Neural progenitor cell (in vitro differentiated cells): ENCODE measurements around the gene IL17RB. TPM values are rescaled to one million over a fixed set of nuclear protein-coding genes. Genes with fewer than 3 reads are reported as not detected.

ENCODE experiments used
- DNase-seq: peaks from one replicate; pipeline ENCODE4 v3.0.0-alpha.2; 2016; ENCODE audit warnings: low spot score
- H2AFZ ChIP-seq: fragments of 200-600 bp; sonication (generic); replicated peaks from 2 replicates; pipeline ENCODE4 v1.6.1; 2016; ENCODE audit warnings: antibody characterized with exemption
- H3F3A ChIP-seq: fragments of 200-600 bp; sonication (generic); 2 replicates; pipeline ENCODE4 v1.6.1; 2016; ENCODE audit warnings: antibody characterized with exemption, low read depth
- H3K27ac ChIP-seq: fragments of 200-600 bp; sonication (generic); 2 replicates; pipeline ENCODE4 v1.5.1; 2016; ENCODE audit warnings: mild to moderate bottlenecking
- H3K27me3 ChIP-seq: fragments of 200-600 bp; sonication (generic); 2 replicates; pipeline ENCODE4 v1.6.1; 2016; ENCODE audit warnings: mild to moderate bottlenecking, moderate library complexity
- H3K36me3 ChIP-seq: fragments of 200-600 bp; sonication (generic); 2 replicates; pipeline ENCODE4 v1.5.1; 2016
- H3K4me1 ChIP-seq: fragments of 200-600 bp; sonication (generic); 2 replicates; pipeline ENCODE4 v1.6.1; 2016; ENCODE audit warnings: mixed run types
- H3K4me2 ChIP-seq: fragments of 200-600 bp; sonication (generic); 2 replicates; pipeline ENCODE4 v1.6.1; 2016
- H3K4me3 ChIP-seq: fragments of 200-600 bp; sonication (generic); 2 replicates; pipeline ENCODE4 v1.5.1; 2016
- H3K79me2 ChIP-seq: fragments of 200-600 bp; sonication (generic); 2 replicates; pipeline ENCODE4 v1.6.1; 2016; ENCODE audit warnings: low read depth
- H3K9ac ChIP-seq: fragments of 200-600 bp; sonication (generic); 2 replicates; pipeline ENCODE4 v1.6.1; 2016
- H3K9me3 ChIP-seq: fragments of 200-600 bp; sonication (generic); 2 replicates; pipeline ENCODE4 v1.5.1; 2016; ENCODE audit warnings: low read depth
- H4K20me1 ChIP-seq: fragments of 200-600 bp; sonication (generic); 2 replicates; pipeline ENCODE4 v1.6.1; 2016; ENCODE audit warnings: low read depth
- H3K27ac Mint-ChIP-seq: 3 replicates; pipeline ENCODE4 v1.8.0; 2021; ENCODE audit warnings: mixed read lengths
- H3K27me3 Mint-ChIP-seq: 2 replicates; pipeline ENCODE4 v1.8.0; 2022; ENCODE audit warnings: low read depth, mild to moderate bottlenecking, inconsistent platforms, moderate library complexity, mixed read lengths; ENCODE audit not compliant: insufficient read depth
- H3K36me3 Mint-ChIP-seq: 3 replicates; pipeline ENCODE4 v1.8.0; 2021; ENCODE audit warnings: mixed read lengths
- H3K4me1 Mint-ChIP-seq: 3 replicates; pipeline ENCODE4 v1.8.0; 2021; ENCODE audit warnings: mixed read lengths
- H3K4me3 Mint-ChIP-seq: 3 replicates; pipeline ENCODE4 v1.8.0; 2021; ENCODE audit warnings: mild to moderate bottlenecking, moderate library complexity, mixed read lengths
- H3K9me3 Mint-ChIP-seq: 3 replicates; pipeline ENCODE4 v1.8.0; 2020; ENCODE audit warnings: mixed read lengths
- CTCF ChIP-seq: fragments of 200-600 bp; sonication (generic); IDR thresholded peaks from 2 replicates; pipeline ENCODE4 v1.5.1; 2017; ENCODE audit warnings: antibody characterized with exemption, mild to moderate bottlenecking
- EZH2 ChIP-seq: fragments of 200-600 bp; sonication (generic); IDR thresholded peaks from 2 replicates; pipeline ENCODE4 v1.6.1; 2017; ENCODE audit warnings: antibody characterized with exemption, mild to moderate bottlenecking, moderate library complexity
- EZH2phosphoT487 ChIP-seq: fragments of 200-600 bp; sonication (generic); IDR thresholded peaks from 2 replicates; pipeline ENCODE4 v1.6.1; 2017; ENCODE audit warnings: antibody characterized with exemption
- total RNA-seq: library from RNA; depleted of rRNA; stranded (reverse); fragments of >200 nt; gene quantifications from 2 replicates; pipeline ENCODE4 v1.2.3, GENCODE V29; 2015; ENCODE audit warnings: low replicate concordance

Gene IL17RB
- total RNA-seq, 1 donor from 2014 or later: 3.4 TPM

- Histone ChIP-seq H3K9ac (no peak overlapping the region), H4K20me1 (no peaks in the 10 kb centered on the region), H3K9me3 (no peaks in the 10 kb centered on the region), H3K4me2 (no peak overlapping the region), H3F3A (no peaks in the 10 kb centered on the region), H3K36me3 (peaks cover 10% of the 10 kb centered on the region), H3K27me3 (no peaks in the 10 kb centered on the region), H3K79me2 (no peaks in the 10 kb centered on the region), H3K4me1 (no peaks in the 10 kb centered on the region), H3K4me3 (no peak overlapping the region), H3K27ac (no peak overlapping the region), H2AFZ (no peak overlapping the region)
- TF ChIP-seq EZH2: no peak
- H3K4me1 Mint-ChIP-seq: peaks cover 8% of the 10 kb centered on the region
- no peaks in the 10 kb centered on the region for H3K9me3 Mint-ChIP-seq
- H3K27ac Mint-ChIP-seq: no peak overlapping the region
- H3K27me3 Mint-ChIP-seq: no peaks in the 10 kb centered on the region
- H3K36me3 Mint-ChIP-seq: peaks cover 28% of the 10 kb centered on the region
- DNase-seq: no peak
- H3K4me3 Mint-ChIP-seq: no peak overlapping the region
Measured at GRCh38 chr3:53862241-53862640, 15.9 kb downstream of the IL17RB start.

- Histone ChIP-seq H3K27ac (no peak overlapping the region), H3K9ac (no peak overlapping the region), H2AFZ (no peak overlapping the region), H3F3A (no peaks in the 10 kb centered on the region), H3K36me3 (peaks cover 10% of the 10 kb centered on the region), H3K27me3 (no peaks in the 10 kb centered on the region), H3K4me2 (no peak overlapping the region), H4K20me1 (no peaks in the 10 kb centered on the region), H3K9me3 (no peaks in the 10 kb centered on the region), H3K79me2 (no peaks in the 10 kb centered on the region), H3K4me1 (no peaks in the 10 kb centered on the region), H3K4me3 (no peak overlapping the region)
- H3K9me3 Mint-ChIP-seq: no peaks in the 10 kb centered on the region
- no peak overlapping the region for H3K27ac Mint-ChIP-seq
- H3K4me1 Mint-ChIP-seq: peaks cover 7% of the 10 kb centered on the region
- no peaks in the 10 kb centered on the region for H3K27me3 Mint-ChIP-seq
- TF ChIP-seq CTCF (no peak), EZH2phosphoT487 (no peak)
- H3K4me3 Mint-ChIP-seq: no peak overlapping the region
- no peak for DNase-seq
- peaks cover 27% of the 10 kb centered on the region for H3K36me3 Mint-ChIP-seq
Measured at GRCh38 chr3:53863145-53863544, 16.8 kb downstream of the IL17RB start.

DNA sequence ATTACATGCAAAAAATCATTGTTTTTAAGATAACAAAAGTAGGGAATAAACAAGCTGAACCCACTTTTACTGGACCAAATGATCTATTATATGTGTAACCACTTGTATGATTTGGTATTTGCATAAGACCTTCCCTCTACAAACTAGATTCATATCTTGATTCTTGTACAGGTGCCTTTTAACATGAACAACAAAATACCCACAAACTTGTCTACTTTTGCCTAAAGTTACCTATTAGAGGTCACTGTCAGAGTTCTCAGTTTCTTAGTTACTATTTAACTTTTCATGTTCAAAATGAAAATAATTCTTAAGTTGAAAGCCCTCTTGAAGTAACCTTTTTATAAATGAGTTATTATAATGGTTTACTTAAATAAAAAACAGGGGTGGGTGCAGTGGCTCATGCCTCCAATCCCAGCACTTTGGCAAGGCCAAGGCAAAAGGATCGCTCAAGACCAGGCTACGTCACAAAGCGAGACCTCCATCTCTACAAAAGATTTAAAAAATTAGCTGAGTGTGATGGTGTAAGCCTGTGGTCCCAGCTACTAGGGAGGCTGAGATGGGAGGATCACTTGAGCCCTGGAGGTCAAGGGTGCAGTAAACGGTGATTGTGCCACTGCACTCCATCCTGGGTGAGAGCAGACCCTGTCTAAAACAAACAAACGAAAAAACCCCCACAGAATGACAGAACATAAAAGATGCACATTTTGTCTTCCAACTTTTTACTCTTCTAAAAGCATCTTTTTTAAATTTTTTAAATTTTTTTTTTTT lies 19.5 kb downstream of the IL17RB start:
- Mint-ChIP-seq H3K27ac (no peak overlapping the region), H3K9me3 (no peaks in the 10 kb centered on the region), H3K4me3 (no peak overlapping the region), H3K27me3 (no peaks in the 10 kb centered on the region), H3K36me3 (peaks cover 35% of the 10 kb centered on the region), H3K4me1 (no peaks in the 10 kb centered on the region)
- Histone ChIP-seq H3K27me3 (no peaks in the 10 kb centered on the region), H3K4me3 (no peak overlapping the region), H3K27ac (no peak overlapping the region), H4K20me1 (no peaks in the 10 kb centered on the region), H3K4me2 (no peak overlapping the region), H3K36me3 (peaks cover 11% of the 10 kb centered on the region), H3K79me2 (no peaks in the 10 kb centered on the region), H2AFZ (no peak overlapping the region), H3K4me1 (no peaks in the 10 kb centered on the region), H3K9ac (no peak overlapping the region), H3F3A (no peaks in the 10 kb centered on the region), H3K9me3 (no peaks in the 10 kb centered on the region)
- TF ChIP-seq EZH2phosphoT487 (no peak), EZH2 (no peak), CTCF (no peak)
- DNase-seq: no peak
